Measurements from ENCODE around the gene IDH2.
A peak's percentile ranks its signal among the peaks of the same experiment; 100 is the strongest.
"Not testable (repeated sequence)": the region's sequence is repeated elsewhere in the genome, so short reads cannot be mapped to it uniquely, and the experiment has no call there.

IDH2 gene

DNA sequence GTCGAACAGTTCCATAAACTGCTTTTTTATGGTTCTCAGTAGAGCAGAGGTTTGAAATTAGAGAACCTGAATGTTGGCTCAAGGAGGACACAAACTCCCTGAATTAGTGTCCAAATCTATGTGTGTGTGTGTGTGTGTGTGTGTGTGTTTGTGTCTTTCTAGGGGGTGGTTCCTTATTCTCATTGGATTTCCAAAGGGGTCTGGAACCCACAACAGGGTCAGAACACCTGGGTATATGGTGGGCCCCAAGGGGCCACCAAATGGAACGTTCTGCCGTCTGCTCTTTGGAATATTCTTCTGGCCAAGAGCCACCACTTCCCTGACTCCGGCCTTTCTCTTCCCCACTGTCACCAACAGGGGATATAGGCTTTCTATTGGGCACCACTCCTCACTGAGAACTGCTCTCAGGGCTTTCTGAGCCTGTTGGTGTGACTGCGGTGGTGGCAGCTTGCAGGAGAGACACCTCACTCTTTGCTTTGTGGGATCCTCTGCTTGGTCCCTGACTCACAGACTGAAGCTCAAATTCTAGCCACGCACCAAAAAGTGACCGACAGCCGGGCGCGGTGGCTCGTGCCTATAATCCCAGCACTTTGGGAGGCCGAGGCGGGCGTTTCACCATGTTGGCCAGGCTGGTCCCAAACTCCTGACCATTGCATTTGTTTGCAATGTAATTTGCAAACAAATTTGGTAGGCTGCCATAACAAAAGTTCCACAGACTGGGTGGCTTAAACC lies 47.5 kb upstream of the IDH2 start:
- POLR2A ChIA-PET: interaction anchor here (0.9 kb wide), 1 partner anchor 65 kb away, joined by 3 read pairs; no protein-coding TSS in a partner anchor
- H3K27ac ChIP-seq (ENCODE audit: extremely low read depth, low read depth, low read length): no peak overlapping the region
- CTCF ChIA-PET: interaction anchor here (1.7 to 15.0 kb wide), 3 partner anchors 8 to 69 kb away, joined by 5 to 275 read pairs (median 6); no protein-coding TSS in a partner anchor

DNA sequence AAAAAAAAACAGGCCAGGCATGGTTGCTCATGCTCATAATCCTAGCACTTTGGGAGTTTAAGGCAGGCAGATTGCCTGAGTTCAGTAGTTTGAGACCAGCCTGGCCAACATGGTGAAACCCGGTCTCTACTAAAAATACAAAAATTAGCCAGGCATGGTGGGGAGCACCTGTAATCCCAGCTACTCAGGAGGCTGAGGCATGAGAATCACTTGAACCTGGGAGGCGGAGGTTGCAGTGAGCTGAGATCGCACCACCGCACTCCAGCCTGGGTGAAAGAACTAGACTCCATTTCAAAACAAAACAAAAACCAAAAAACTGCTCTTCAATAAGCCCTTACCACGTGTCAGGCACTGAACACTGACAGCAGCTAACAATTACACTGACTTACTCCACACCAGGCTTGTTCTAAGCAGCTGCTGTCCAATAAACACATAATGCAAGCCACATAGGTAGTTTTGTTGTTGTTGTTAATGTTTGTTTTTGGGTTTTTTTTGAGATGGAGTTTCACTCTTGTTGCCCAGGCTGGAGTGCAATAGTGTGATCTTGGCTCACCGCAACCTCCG lies 44.0 kb upstream of the IDH2 start:
- not testable (repeated sequence) for H3K4me1 ChIP-seq (ENCODE audit: control insufficient read depth, insufficient read depth, low read length); H3K4me3 ChIP-seq (ENCODE audit: low read depth, low read length); H3K36me3 ChIP-seq (ENCODE audit: control insufficient read depth in 2 of 2, insufficient read depth in 1 of 2, low read length in 2 of 2); H3K9me3 ChIP-seq (ENCODE audit: control insufficient read depth, insufficient read depth, low read depth, low read length); H3K27ac ChIP-seq (ENCODE audit: extremely low read depth, low read depth, low read length)
- peak; percentile 39; the same call in 1 of the 2 replicates for TF ChIP-seq ZNF394 (tag by site-specific recombination; IDR thresholded peaks at IDR 0.05; ENCODE audit: borderline replicate concordance)
- CTCF ChIA-PET: interaction anchor here (0.6 to 15.0 kb wide), 5 partner anchors 62 to 147 kb away, joined by 3 to 275 read pairs (median 5); partner anchors contain the start of genes CIB1 and GDPGP1
- POLR2A ChIA-PET: interaction anchor here (0.6 kb wide), 3 partner anchors 24 to 87 kb away, joined by 3 to 7 read pairs (median 4); no protein-coding TSS in a partner anchor

More for the DNA sequence above, 47.5 kb upstream of the IDH2 start:
- Histone ChIP-seq H3K9me3 (ENCODE audit: control insufficient read depth, insufficient read depth, low read depth, low read length) (no peaks in the 10 kb centered on the region), H3K4me1 (ENCODE audit: control insufficient read depth, insufficient read depth, low read length) (no peaks in the 10 kb centered on the region), H3K4me3 (ENCODE audit: low read depth, low read length) (no peak overlapping the region), H3K36me3 (ENCODE audit: control insufficient read depth in 2 of 2, insufficient read depth in 1 of 2, low read length in 2 of 2) (no peaks in the 10 kb centered on the region)
- TF ChIP-seq PRDM10 (tag by site-specific recombination; IDR thresholded peaks at IDR 0.05) (peak; percentile 92), ZFHX2 (tag by site-specific recombination; conservative IDR thresholded peaks at IDR 0.05) (no peak)

DNA sequence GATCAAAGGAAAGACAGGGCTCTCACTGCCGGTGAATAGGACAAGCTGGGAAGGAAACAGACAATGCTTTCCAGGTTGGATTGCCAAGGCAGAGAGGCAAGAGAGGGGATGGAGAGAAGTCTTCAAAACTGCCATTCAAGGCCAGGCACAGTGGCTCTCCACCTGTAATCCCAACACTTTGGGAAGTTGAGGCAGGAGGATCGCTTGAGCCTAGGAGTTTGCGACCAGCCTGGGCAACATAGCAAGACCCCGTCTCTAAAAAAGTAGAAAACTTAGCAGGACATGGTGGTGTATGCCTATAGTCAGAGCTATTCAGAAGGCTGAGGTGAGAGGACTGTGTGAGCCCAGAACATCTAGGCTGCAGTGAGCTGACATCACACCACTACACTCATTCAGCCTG lies 43.5 kb upstream of the IDH2 start:
- ChIA-PET POLR2A (interaction anchor here (0.6 to 2.8 kb wide), 4 partner anchors 23 to 88 kb away, joined by 3 to 7 read pairs (median 6); partner anchors contain the start of genes CIB1 and GDPGP1), CTCF (interaction anchor here (0.6 to 15.0 kb wide), 6 partner anchors 63 to 156 kb away, joined by 3 to 275 read pairs (median 5); partner anchors contain the start of genes CIB1 and GDPGP1)
- H3K9me3 ChIP-seq (ENCODE audit: control insufficient read depth, insufficient read depth, low read depth, low read length): no peaks in the 10 kb centered on the region
- no peak overlapping the region for H3K4me3 ChIP-seq (ENCODE audit: low read depth, low read length)
- no peaks in the 10 kb centered on the region for H3K36me3 ChIP-seq (ENCODE audit: control insufficient read depth in 2 of 2, insufficient read depth in 1 of 2, low read length in 2 of 2)
- TF ChIP-seq ZNF121 (tag by site-specific recombination; IDR thresholded peaks at IDR 0.05) (peak; percentile 95), ZFP3 (tag by site-specific recombination; IDR thresholded peaks at IDR 0.05; ENCODE audit: low read depth) (no peak)
- H3K27ac ChIP-seq (ENCODE audit: extremely low read depth, low read depth, low read length): no peak overlapping the region
- no peaks in the 10 kb centered on the region for H3K4me1 ChIP-seq (ENCODE audit: control insufficient read depth, insufficient read depth, low read length)

GRCh38 chr15:90145259-90145658 lies 43.0 kb upstream of the IDH2 start:
- Histone ChIP-seq H3K4me1 (ENCODE audit: control insufficient read depth, insufficient read depth, low read length) (no peaks in the 10 kb centered on the region), H3K4me3 (ENCODE audit: low read depth, low read length) (no peak overlapping the region), H3K9me3 (ENCODE audit: control insufficient read depth, insufficient read depth, low read depth, low read length) (no peaks in the 10 kb centered on the region), H3K27ac (ENCODE audit: extremely low read depth, low read depth, low read length) (no peak overlapping the region), H3K36me3 (ENCODE audit: control insufficient read depth in 2 of 2, insufficient read depth in 1 of 2, low read length in 2 of 2) (no peaks in the 10 kb centered on the region)
- TF ChIP-seq ZNF19 (tag by site-specific recombination; IDR thresholded peaks at IDR 0.05; ENCODE audit: low read depth) (no peak), ZNF654 (tag by site-specific recombination; IDR thresholded peaks at IDR 0.05; ENCODE audit: low read depth) (no peak), SP2 (tag by site-specific recombination; IDR thresholded peaks at IDR 0.05) (no peak), ZNF560 (tag by site-specific recombination; IDR thresholded peaks at IDR 0.05; ENCODE audit: borderline replicate concordance) (no peak), MZF1 (tag by site-specific recombination; IDR thresholded peaks at IDR 0.05; ENCODE audit: borderline replicate concordance) (no peak), ZNF146 (tag by site-specific recombination; IDR thresholded peaks at IDR 0.05) (no peak)
- ChIA-PET POLR2A (interaction anchor here (0.6 to 2.8 kb wide), 2 partner anchors 40 to 88 kb away, joined by 3 to 7 read pairs; partner anchors contain the start of genes CIB1 and GDPGP1), CTCF (interaction anchor here (0.7 to 15.0 kb wide), 6 partner anchors 73 to 156 kb away, joined by 3 to 275 read pairs (median 5); partner anchors contain the start of genes CIB1 and GDPGP1)
